ENCODE results near the gene COL28A1. TPM values are rescaled to one million over a fixed set of nuclear protein-coding genes. Genes with fewer than 3 reads are reported as not detected.

COL28A1 gene
- total RNA-seq, 1 donor from 2014 or later = 0.16 TPM

- Mint-ChIP-seq H3K27ac (peak overlapping the region; percentile 90), H3K4me3 (peak overlapping the region; percentile 85), H3K4me1 (peaks cover 54% of the 10 kb centered on the region), H3K9me3 (no peaks in the 10 kb centered on the region), H3K36me3 (ENCODE audit: low read depth) (peaks cover 49% of the 10 kb centered on the region), H3K27me3 (no peaks in the 10 kb centered on the region)
- no peak for TF ChIP-seq CTCF (IDR thresholded peaks at IDR 0.05)
- CTCF ChIA-PET = interaction anchor here (0.9 kb wide), 1 partner anchor 388 kb away, joined by 3 read pairs; no protein-coding TSS in a partner anchor
- POLR2A ChIA-PET = interaction anchor here (0.5 to 3.8 kb wide), 4 partner anchors 8 to 410 kb away, joined by 3 to 30 read pairs (median 16); partner anchors contain the start of genes C1GALT1 and UMAD1
- intact Hi-C loops (cut with micrococcal nuclease) = loop anchor here (1.0 to 5.0 kb wide), 6 partner anchors 9 to 862 kb away; partner anchors contain the start of genes UMAD1 and ZNF12
- no peak for DNase-seq
- ATAC-seq (ENCODE audit: low read depth) = peak; percentile 28
Observed at GRCh38 chr7:7569615-7570014, 33.9 kb upstream of the COL28A1 start.

DNA sequence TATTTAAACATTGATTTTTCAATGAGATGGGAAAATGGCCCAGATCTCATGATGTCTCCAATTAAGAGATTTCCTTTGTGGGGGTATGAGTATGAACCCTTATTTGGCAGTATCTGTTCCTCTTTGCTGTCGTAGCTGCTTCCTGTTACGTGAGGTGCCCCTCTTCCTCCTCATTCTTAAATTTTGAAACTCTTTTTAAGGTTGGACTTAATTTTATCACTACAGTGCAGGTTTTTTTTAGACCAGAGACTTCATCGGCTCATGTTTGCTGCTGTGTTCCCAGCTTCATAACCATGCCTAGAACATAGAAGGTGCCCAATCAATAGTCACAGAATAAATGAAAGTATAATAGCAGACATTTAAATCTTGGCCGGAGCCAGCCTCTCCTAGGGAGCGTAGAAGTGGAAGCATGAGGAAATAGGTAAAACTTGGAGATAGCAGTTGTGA lies 33.4 kb upstream of the COL28A1 start:
- ATAC-seq (ENCODE audit: low read depth) = peak; percentile 45
- H3K4me1 Mint-ChIP-seq = peaks cover 52% of the 10 kb centered on the region
- POLR2A ChIA-PET = interaction anchor here (0.5 to 3.8 kb wide), 6 partner anchors 9 to 544 kb away, joined by 3 to 30 read pairs (median 3); partner anchors contain the start of genes C1GALT1 and UMAD1

GRCh38 chr7:7568553-7568952 lies 32.9 kb upstream of the COL28A1 start:
- H3K9me3 Mint-ChIP-seq = no peaks in the 10 kb centered on the region
- no peak for TF ChIP-seq CTCF (IDR thresholded peaks at IDR 0.05)
- POLR2A ChIA-PET = interaction anchor here (0.6 to 3.8 kb wide), 7 partner anchors 8 to 545 kb away, joined by 3 to 30 read pairs (median 3); partner anchors contain the start of genes C1GALT1 and UMAD1
- DNase-seq (no peak), ATAC-seq (ENCODE audit: low read depth) (no peak)
- H3K4me3 Mint-ChIP-seq = peak overlapping the region; percentile 85
- intact Hi-C loops (cut with micrococcal nuclease) = loop anchor here (2.0 to 5.0 kb wide), 4 partner anchors 194 to 861 kb away; partner anchors contain the start of gene ZNF12
- H3K36me3 Mint-ChIP-seq (ENCODE audit: low read depth) = peaks cover 41% of the 10 kb centered on the region
- no peaks in the 10 kb centered on the region for H3K27me3 Mint-ChIP-seq
- CTCF ChIA-PET = interaction anchor here (0.5 to 0.9 kb wide), 2 partner anchors 387 to 729 kb away, joined by 3 to 4 read pairs; no protein-coding TSS in a partner anchor
- H3K27ac Mint-ChIP-seq = peak overlapping the region; percentile 90
- peaks cover 46% of the 10 kb centered on the region for H3K4me1 Mint-ChIP-seq

More for the DNA sequence above, 33.4 kb upstream of the COL28A1 start:
- peak overlapping the region; percentile 85 for H3K4me3 Mint-ChIP-seq
- intact Hi-C loops (cut with micrococcal nuclease) = loop anchor here (1.0 to 5.0 kb wide), 6 partner anchors 9 to 862 kb away; partner anchors contain the start of genes UMAD1 and ZNF12
- peak overlapping the region; percentile 90 for H3K27ac Mint-ChIP-seq
- CTCF ChIA-PET = interaction anchor here (0.5 to 0.9 kb wide), 2 partner anchors 387 to 728 kb away, joined by 3 to 4 read pairs; no protein-coding TSS in a partner anchor
- no peaks in the 10 kb centered on the region for H3K27me3 Mint-ChIP-seq
- H3K9me3 Mint-ChIP-seq = no peaks in the 10 kb centered on the region
- TF ChIP-seq CTCF (IDR thresholded peaks at IDR 0.05) = no peak
- H3K36me3 Mint-ChIP-seq (ENCODE audit: low read depth) = peaks cover 45% of the 10 kb centered on the region
- no peak for DNase-seq

DNA sequence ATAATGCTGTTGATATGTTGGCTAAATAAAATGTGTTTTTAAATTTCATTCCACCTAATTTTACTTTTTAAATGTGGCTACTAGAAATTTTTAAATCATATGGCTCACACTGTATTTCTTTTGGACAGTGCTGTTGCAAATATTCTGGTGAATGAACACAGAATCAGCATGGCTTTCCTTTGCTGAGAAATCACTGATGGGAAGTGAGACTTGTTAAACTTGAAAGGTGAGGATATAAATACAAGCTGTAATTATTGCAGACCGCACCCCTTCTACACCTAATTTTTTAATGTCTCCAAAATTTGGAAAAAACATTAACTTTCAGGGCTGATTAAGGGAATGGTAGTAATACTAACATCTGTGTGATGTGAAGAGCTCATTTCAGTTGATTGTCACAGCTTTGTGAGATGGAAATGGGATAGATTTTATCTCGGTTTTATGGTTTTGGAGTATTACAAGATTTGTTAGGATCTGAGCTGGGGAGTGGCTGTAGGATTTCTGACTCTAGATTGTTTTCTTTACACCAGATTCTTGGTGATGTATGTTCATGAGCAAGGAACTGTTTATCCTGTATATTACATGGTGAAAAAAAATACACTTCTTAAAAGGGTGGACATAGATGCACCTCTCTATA lies 32.3 kb upstream of the COL28A1 start:
- peak overlapping the region; percentile 90 for H3K27ac Mint-ChIP-seq
- H3K27me3 Mint-ChIP-seq = no peaks in the 10 kb centered on the region
- no peak for TF ChIP-seq CTCF (IDR thresholded peaks at IDR 0.05)
- H3K9me3 Mint-ChIP-seq = no peaks in the 10 kb centered on the region
- H3K4me1 Mint-ChIP-seq = peaks cover 42% of the 10 kb centered on the region
- ChIA-PET CTCF (no interaction called here), POLR2A (interaction anchor here (0.7 to 3.8 kb wide), 7 partner anchors 8 to 402 kb away, joined by 3 to 30 read pairs (median 3); partner anchors contain the start of genes C1GALT1 and UMAD1)
- peak overlapping the region; percentile 85 for H3K4me3 Mint-ChIP-seq
- intact Hi-C loops (cut with micrococcal nuclease) = loop anchor here (1.0 to 5.0 kb wide), 5 partner anchors 194 to 861 kb away; partner anchors contain the start of genes GLCCI1 and ZNF12
- H3K36me3 Mint-ChIP-seq (ENCODE audit: low read depth) = peaks cover 36% of the 10 kb centered on the region
- DNase-seq = no peak
- no peak for ATAC-seq (ENCODE audit: low read depth)
